ENCODE data around the gene PTH2. TPM values are rescaled to one million over a fixed set of nuclear protein-coding genes. Genes with fewer than 3 reads are reported as not detected.

PTH2 gene
- total and polyA plus RNA-seq, 2 of the 8 experiments (the other 6 are each of a cell fraction or from before 2014, with no cell fraction given) = not detected

DNA sequence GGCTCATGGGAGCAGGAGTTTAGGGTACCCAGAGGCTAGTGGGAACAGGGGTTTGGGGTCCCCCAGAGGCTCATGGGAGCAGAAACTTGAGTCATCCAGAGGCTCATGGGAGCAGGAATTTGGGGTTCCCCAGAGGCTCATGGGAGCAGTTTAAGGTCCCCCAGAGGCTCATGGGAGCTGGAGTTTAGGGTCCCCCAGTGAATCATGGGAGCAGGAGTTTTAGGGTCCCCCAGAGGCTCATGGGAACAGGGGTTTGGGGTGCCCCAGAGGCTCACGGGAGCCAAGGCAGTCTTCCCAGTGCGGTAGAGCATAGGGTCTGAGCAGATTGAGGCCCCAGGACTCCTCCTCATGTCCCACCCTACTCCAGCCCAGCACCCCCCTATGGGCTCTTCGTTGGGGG, 42.1 kb upstream of the PTH2 start (continued):
- TF ChIP-seq NRF1 (IDR thresholded peaks at IDR 0.05; ENCODE audit: low read depth, low read length) = no peak
- no peak for TF ChIP-seq CBX8 (IDR thresholded peaks at IDR 0.05; ENCODE audit: borderline replicate concordance, low read depth, low read length)
